DMS79 treated with DMSO at 0.1 percent for 48 hours (cell line): Measurements from ENCODE around the gene LMO2.

ENCODE experiments used
- DNase-seq: peaks from one replicate; lab custom pipeline; 2025; lab: John Stamatoyannopoulos, UW

LMO2 gene

GRCh38 chr11:33819278-33820035 lies 72.4 kb downstream of the LMO2 start:
- peak; percentile 62 for DNase-seq
